Endothelial cell (in vitro differentiated cells): Measurements from ENCODE around the gene RPL10A. TPM values are rescaled to one million over a fixed set of nuclear protein-coding genes. Genes with fewer than 3 reads are reported as not detected.
A peak's percentile ranks its signal among the peaks of the same experiment; 100 is the strongest.

Experiments used
- DNase-seq: peaks from one replicate; pipeline ENCODE4 v3.0.0; 2021; ENCODE audit warnings: low spot score
- H3K27ac Mint-ChIP-seq: one replicate; pipeline ENCODE4 v1.8.0; 2021; ENCODE audit warnings: mixed read lengths, inconsistent platforms; ENCODE audit not compliant: unreplicated experiment
- H3K27me3 Mint-ChIP-seq: one replicate; pipeline ENCODE4 v1.8.0; 2021; ENCODE audit warnings: mild to moderate bottlenecking, moderate library complexity, mixed read lengths, inconsistent platforms; ENCODE audit not compliant: unreplicated experiment
- H3K36me3 Mint-ChIP-seq: one replicate; pipeline ENCODE4 v1.8.0; 2021; ENCODE audit warnings: mild to moderate bottlenecking, low read depth, mixed read lengths, inconsistent platforms; ENCODE audit not compliant: unreplicated experiment
- H3K4me1 Mint-ChIP-seq: one replicate; pipeline ENCODE4 v1.8.0; 2021; ENCODE audit warnings: mild to moderate bottlenecking, mixed read lengths, inconsistent platforms; ENCODE audit not compliant: unreplicated experiment
- H3K4me3 Mint-ChIP-seq: one replicate; pipeline ENCODE4 v1.8.0; 2021; ENCODE audit warnings: mild to moderate bottlenecking, mixed read lengths, inconsistent platforms; ENCODE audit not compliant: unreplicated experiment
- H3K9me3 Mint-ChIP-seq: one replicate; pipeline ENCODE4 v1.8.0; 2021; ENCODE audit warnings: mixed read lengths, inconsistent platforms; ENCODE audit not compliant: unreplicated experiment
- total RNA-seq: library from RNA; stranded (reverse); fragmentation: NEBNext Ultra II Directional; extraction: Animal tissue kit (Norgen Biotek cat#: 25700); gene quantifications from one replicate; pipeline ENCODE4 v1.2.1, GENCODE V29; 2021; ENCODE audit not compliant: unreplicated experiment
- TF ChIP-seq, protein P1 (sequence below): fragments of 200-600 bp; sonication (generic); IDR thresholded peaks from one replicate; pipeline ENCODE4 v1.5.0; 2021; ENCODE audit warnings: antibody characterized with exemption; ENCODE audit not compliant: unreplicated experiment

The RPL10A gene
- total RNA-seq, 1 donor from 2014 or later, result 1,320 TPM

DNA sequence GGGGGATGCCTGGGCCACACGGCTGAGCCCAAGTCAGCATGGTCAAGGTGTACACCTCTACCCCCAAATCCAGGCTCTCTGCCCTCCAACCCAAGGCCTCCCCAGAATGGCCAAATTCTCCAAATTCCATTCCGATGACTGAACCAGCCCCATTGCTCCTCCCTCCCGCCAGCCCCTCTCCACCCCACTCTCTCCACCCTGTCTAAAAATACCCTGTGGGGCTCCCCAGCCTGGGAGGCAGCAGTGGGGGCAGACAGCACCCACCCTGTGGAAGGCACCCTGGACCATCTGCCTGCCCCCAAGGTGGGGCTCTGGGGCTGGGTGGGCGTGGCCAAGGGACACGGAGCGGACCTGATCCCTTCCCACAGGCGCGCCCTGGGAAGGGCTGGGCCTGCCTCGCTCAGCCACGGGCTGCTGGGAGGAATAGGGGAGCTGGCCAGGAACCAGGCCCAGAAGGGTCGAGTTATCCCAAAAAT lies 17.2 kb downstream of the RPL10A start:
- no peak for DNase-seq
- Mint-ChIP-seq H3K4me1 (peaks cover 18% of the 10 kb centered on the region), H3K27ac (no peak overlapping the region), H3K9me3 (no peaks in the 10 kb centered on the region), H3K36me3 (peaks cover 3% of the 10 kb centered on the region), H3K4me3 (no peak overlapping the region), H3K27me3 (peaks cover 7% of the 10 kb centered on the region)
- TF ChIP-seq, protein P1, sequence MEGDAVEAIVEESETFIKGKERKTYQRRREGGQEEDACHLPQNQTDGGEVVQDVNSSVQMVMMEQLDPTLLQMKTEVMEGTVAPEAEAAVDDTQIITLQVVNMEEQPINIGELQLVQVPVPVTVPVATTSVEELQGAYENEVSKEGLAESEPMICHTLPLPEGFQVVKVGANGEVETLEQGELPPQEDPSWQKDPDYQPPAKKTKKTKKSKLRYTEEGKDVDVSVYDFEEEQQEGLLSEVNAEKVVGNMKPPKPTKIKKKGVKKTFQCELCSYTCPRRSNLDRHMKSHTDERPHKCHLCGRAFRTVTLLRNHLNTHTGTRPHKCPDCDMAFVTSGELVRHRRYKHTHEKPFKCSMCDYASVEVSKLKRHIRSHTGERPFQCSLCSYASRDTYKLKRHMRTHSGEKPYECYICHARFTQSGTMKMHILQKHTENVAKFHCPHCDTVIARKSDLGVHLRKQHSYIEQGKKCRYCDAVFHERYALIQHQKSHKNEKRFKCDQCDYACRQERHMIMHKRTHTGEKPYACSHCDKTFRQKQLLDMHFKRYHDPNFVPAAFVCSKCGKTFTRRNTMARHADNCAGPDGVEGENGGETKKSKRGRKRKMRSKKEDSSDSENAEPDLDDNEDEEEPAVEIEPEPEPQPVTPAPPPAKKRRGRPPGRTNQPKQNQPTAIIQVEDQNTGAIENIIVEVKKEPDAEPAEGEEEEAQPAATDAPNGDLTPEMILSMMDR, result no peak

DNA sequence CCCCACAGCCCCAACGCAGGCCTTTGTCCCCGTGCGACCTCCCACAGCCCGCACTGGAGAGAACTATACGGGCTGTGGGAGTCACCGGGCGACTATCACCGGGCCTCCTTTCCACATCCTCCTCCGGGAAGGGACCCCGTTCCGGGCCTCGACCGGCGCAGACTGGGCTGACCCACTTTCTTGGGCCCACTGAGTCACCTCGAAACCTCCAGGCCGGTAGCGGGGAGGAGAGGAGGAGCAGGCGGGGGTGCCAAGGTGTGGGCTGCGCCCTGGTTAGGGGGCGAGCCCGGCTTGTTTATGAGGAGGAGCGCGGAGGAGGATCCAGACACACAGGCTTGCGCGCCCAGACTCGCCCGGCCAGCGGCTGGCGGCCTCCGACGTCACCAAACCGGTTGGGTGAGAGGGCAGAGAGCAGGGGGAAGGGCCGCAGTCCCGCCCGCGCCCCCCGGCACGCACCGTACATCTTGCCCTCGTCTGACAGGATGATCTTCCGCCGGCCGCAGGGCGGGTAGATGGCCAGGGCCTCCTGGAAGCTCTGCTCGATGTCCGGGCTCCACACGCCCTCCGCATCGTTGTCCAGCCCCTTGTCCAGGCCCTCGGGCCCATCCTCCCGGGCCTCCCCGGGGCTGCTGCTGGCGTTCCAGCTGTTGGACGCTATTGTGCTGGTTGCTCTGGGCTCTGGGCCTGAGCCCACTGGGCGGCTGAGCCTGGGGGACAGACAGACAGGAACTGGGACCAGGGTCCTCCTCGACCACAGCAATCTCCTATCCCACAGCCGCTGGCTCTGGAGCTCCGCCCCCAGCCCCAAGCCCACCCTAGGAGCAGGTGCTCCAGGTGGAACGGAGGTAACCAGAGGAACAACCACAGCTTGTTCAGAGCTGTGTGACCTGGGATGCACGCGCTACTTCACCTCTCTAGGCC lies 18.1 kb downstream of the RPL10A start:
- peaks cover 3% of the 10 kb centered on the region for H3K36me3 Mint-ChIP-seq
- peak overlapping the region; percentile 32 for H3K27ac Mint-ChIP-seq
- H3K9me3 Mint-ChIP-seq, result no peaks in the 10 kb centered on the region
- H3K27me3 Mint-ChIP-seq, result peaks cover 11% of the 10 kb centered on the region
- H3K4me3 Mint-ChIP-seq, result peak overlapping the region; percentile 78
- peaks cover 23% of the 10 kb centered on the region for H3K4me1 Mint-ChIP-seq
- TF ChIP-seq, protein P1, result no peak
- no peak for DNase-seq

DNA sequence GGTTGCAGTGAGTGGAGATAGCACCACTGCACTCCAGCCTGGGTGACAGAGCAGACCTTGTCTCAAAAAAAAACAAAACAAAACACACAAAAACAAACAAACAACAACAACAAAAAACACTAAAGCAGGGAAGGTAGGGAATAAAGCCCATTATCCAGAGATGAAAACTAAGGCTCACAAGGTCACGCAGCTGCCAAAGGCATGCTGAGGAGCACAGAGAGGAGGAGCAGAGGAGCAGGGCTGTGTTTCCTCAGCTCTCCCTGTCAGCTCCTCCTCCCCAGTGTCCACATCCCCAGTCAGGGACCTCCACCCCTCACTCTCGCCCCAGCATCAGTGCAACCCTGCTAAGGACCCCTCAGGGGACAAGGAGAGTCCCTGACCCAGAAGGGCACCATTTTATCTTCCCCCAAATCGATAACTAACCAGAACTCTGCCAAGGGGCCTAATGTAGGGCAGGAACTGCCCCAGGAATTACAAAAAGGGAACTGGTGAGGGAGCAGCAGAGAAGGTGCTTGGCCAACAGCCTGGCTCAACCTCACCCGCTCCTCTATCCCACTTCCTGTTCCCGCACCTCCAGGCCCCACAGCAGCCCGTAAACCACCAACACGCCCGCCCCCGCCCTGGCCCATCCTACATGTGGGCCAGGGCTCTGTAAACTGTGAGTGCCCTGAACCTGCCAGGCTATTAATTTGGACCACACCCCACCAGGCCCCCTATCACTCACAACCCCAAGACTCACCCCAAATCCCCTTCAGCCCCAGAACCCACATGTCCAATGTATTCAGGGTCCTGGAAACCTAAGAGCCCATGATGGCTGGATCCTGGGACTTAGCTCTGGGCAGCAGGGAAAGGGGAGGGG lies 19.7 kb downstream of the RPL10A start:
- DNase-seq, result no peak
- H3K4me3 Mint-ChIP-seq, result no peak overlapping the region
- peaks cover 26% of the 10 kb centered on the region for H3K4me1 Mint-ChIP-seq
- peaks cover 3% of the 10 kb centered on the region for H3K36me3 Mint-ChIP-seq
- peak overlapping the region; percentile 14 for H3K27ac Mint-ChIP-seq
- TF ChIP-seq, protein P1, result no peak
- no peaks in the 10 kb centered on the region for H3K9me3 Mint-ChIP-seq
- peaks cover 14% of the 10 kb centered on the region for H3K27me3 Mint-ChIP-seq

DNA sequence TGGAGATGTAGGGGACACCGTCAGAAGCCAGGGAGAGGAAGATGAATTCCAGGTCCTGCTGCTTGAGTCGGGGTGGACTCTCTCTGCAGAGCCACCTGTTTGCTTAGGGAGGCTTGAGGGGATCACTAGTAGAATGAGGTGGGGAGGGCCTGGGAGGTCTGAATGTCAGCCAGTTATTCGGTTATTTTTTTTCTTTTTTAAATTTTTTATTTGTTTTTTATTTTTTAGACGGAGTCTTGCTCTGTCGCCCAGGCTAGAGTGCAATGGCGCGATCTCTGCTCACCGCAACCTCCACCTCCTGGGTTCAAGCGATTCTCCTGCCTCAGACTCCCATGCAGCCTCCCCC lies 20.3 kb downstream of the RPL10A start:
- TF ChIP-seq, protein P1, result no peak
- Mint-ChIP-seq H3K4me1 (peaks cover 32% of the 10 kb centered on the region), H3K27me3 (peaks cover 18% of the 10 kb centered on the region), H3K4me3 (no peak overlapping the region), H3K9me3 (no peaks in the 10 kb centered on the region), H3K36me3 (peaks cover 8% of the 10 kb centered on the region), H3K27ac (no peak overlapping the region)
- no peak for DNase-seq
